HG03460 (cell line): ENCODE results near the gene AGBL4.
"Not testable (repeated sequence)": the region's sequence is repeated elsewhere in the genome, so short reads cannot be mapped to it uniquely, and the experiment has no call there.

Source experiments
- ATAC-seq: cut with Tn5 transposase; IDR thresholded peaks from one replicate; pipeline ENCODE4 v1.9.1; 2021; ENCODE audit not compliant: unreplicated experiment

The AGBL4 gene

GRCh38 chr1:48523558-48523957 lies 1500.2 kb downstream of the AGBL4 start:
- no peak for ATAC-seq

- not testable (repeated sequence) for ATAC-seq
These were observed 1503.9 kb downstream of the AGBL4 start for GRCh38 chr1:48519896-48520295.

DNA sequence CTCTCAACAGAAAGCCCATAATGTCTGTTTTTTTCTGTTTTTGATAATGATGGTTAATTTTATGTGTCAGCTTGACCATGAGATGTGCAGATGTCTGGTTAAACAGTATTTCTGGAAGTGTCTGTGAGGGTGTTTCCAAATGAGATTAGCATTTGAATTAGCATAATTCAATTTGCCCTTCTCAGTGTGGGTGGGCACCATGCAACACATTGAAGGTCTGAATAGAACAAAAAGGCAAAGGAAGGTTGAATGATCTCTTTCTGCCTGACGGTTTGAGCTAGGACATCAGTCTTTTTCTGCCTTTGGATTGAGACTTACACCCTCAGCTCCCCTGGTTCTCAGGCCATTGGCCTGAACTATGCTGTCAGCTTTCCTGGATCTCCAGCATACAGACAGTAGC lies 1516.9 kb downstream of the AGBL4 start:
- no peak for ATAC-seq

DNA sequence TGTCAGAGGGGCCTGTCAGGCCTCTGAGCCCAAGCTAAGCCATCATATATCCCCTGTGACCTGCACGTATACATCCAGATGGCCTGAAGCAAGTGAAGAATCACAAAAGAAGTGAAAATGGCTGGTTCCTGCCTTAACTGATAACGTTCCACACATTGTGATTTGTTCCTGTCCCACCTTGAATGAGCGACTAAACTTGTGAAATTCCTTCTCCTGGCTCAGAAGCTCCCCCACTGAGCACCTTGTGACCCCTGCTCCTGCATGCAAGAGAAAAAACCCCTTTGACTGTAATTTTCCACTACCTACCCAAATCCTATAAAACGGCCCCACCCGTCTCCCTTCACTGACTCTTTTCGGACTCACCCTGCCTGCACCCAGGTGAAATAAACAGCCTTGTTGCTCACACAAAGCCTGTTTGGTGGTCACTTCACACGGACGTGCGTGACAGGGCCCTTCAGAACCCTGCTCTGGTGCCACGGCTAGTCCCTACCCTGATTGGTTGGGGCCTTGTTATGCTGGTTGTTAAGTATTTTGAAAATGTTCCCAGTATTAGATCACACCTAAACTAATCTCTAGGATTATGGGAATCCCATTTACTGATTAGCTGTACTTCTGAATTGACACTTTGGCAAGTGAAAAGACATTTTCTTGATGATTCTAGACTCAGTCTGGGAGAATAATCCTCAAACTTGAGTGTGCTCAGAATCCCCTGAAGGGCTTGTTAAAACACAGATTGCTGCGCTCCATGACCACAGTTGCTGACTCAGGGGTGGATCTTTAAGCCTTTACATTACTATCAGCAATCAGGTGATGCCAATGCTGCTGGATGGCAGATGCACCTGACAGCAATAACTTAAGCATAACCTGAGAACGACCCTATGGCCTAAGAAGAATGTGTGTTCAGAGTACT lies 1523.0 kb downstream of the AGBL4 start:
- no peak for ATAC-seq

- no peak for ATAC-seq
These were observed 1524.5 kb downstream of the AGBL4 start for GRCh38 chr1:48499211-48499735.

DNA sequence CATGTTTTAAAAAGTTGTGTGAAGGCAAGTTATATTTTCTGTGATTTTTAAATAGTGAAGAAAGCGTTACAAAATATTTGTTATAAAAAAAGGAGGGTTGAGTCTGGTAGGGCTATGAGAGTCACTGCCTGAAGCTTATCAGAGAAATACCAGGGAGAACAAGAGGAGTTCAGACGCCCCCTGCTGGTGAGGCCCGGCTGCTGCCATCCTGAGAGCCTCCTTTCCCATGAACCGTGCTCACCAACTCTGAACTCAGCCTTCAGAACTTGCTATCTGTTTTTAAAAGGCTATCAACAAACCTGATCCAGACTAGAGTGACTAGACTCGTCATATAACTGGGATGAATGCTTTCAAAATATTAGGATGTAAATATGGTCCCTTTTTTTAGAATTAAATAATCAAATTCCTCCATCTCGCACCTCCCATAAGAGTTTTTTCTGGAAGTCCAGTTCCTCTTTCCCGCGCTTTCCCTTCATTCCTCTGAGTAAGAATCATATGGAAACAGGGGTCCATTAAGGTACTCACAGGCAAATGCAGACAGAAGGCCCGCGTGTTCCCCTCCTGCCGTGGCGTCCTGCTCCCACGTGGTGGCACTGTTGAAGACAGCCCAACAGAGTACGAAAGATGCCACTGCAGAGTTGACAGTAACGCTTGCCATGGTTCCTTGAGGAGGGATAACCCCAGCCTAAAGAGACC lies 1525.5 kb downstream of the AGBL4 start:
- ATAC-seq, result peak; percentile 85

DNA sequence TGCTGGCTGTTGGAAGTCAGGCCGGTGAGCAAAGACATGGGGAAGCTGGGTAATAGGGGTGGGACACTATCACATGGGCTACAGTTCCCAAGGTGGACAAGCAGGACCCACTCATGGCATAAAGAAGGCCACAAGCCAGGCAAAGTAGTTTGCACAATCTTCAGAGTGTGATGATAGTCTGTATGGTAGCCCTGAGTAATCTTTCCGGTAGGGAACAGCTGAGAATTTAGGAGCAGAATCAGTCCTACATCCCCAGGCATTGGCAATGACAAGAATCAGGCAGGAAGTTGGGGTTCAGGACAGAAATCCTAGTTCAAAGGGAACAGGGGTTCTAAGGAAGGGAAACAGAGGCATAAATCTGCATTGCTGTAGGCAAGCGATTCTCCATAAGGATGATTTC lies 1527.8 kb downstream of the AGBL4 start:
- ATAC-seq, result no peak

- no peak for ATAC-seq
These were observed 1528.6 kb downstream of the AGBL4 start for GRCh38 chr1:48495166-48495565.

GRCh38 chr1:48493970-48494769 lies 1529.6 kb downstream of the AGBL4 start:
- ATAC-seq, result no peak

GRCh38 chr1:48493041-48493440 lies 1530.7 kb downstream of the AGBL4 start:
- ATAC-seq, result no peak

DNA sequence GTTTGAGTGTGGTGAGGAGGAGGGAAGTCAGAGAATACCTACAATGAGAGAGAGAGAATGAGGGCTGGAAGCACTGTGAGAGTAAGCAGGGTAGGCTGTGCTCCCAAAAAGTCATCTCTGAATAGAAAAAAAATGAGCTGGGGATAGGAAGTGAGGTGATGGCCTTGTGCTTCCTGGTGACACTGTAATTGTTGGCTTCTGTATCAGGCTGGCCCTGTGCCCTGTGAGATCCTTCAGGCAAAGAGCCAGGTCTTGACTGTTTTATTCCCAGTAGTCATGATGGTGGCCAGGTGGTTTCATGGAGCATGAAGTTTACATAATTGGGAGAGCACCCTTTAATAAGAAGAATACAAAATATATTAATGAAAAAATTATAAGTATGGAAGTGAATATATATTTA lies 1531.4 kb downstream of the AGBL4 start:
- ATAC-seq, result no peak

DNA sequence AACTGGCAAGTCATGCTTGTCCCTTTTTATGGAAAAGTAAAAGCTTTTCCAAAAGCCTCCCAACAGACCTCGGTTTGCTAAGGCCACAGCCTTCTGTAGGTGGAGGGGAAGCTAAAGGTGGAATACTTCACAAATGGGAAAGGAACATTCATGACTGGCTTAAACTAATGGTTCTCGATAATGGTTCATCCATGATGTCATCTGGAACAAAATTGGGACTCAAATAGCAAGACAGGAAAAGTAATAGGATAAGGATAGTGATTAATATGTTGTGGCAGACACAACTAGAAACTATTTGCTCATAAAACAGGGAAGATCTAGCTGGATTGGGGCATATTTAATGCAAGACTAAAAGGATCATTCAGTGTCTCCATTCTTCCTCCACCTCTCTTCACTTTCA lies 1535.0 kb downstream of the AGBL4 start:
- no peak for ATAC-seq
